ENCODE measurements around the gene SHLD3. TPM values are rescaled to one million over a fixed set of nuclear protein-coding genes. Genes with fewer than 3 reads are reported as not detected.

Gene SHLD3
- total RNA-seq, 1 experiment from 2014 or later, result 2.9 TPM

GRCh38 chr5:65612298-65612907 lies 12.4 kb upstream of the SHLD3 start:
- no peak overlapping the region for H2BK5ac ChIP-seq (ENCODE audit: insufficient read length, low read length)
- H2BK120ac ChIP-seq (ENCODE audit: low read depth, low read length, poor library complexity, severe bottlenecking), result no peak overlapping the region
- H3T11ph ChIP-seq (ENCODE audit: low read length), result no peak overlapping the region
- no peaks in the 10 kb centered on the region for H3K9me3 ChIP-seq (ENCODE audit: control insufficient read depth, low read depth, low read length)
- H3K27me3 ChIP-seq (ENCODE audit: insufficient read depth, low read length), result no peaks in the 10 kb centered on the region
- H2BK12ac ChIP-seq (ENCODE audit: insufficient read length, low read depth, low read length), result no peak overlapping the region
- Mint-ChIP-seq H3K9me3 (no peaks in the 10 kb centered on the region), H3K4me1 (no peaks in the 10 kb centered on the region), H3K27me3 (ENCODE audit: low read depth) (no peaks in the 10 kb centered on the region), H3K27ac (no peak overlapping the region), H3K36me3 (ENCODE audit: insufficient read depth in 1 of 3, low read depth in 3 of 3) (peaks cover 5 to 47% (median 34%) of the 10 kb centered on the region in 3 experiments; a peak in 6 of 7 replicates), H3K4me3 (no peak overlapping the region)
- H4K91ac ChIP-seq (ENCODE audit: insufficient read length, low read depth, low read length), result no peak overlapping the region
- no peak overlapping the region for H3K18ac ChIP-seq (ENCODE audit: insufficient read length, low read depth, low read length)
- H2BK20ac ChIP-seq (ENCODE audit: low read depth, low read length, poor library complexity, severe bottlenecking), result no peak overlapping the region
- H3K4me1 ChIP-seq (ENCODE audit: insufficient read depth, low read length), result no peaks in the 10 kb centered on the region
- no peak overlapping the region for H3K4me2 ChIP-seq (ENCODE audit: insufficient read depth, insufficient read length, low read length)
- H4K5ac ChIP-seq (ENCODE audit: insufficient read length, low read depth, low read length), result no peak overlapping the region
- no peaks in the 10 kb centered on the region for H4K20me1 ChIP-seq (ENCODE audit: control insufficient read depth, insufficient read depth, insufficient read length)
- no peak overlapping the region for H2AK5ac ChIP-seq (ENCODE audit: insufficient read length, low read length)
- no peak overlapping the region for H3K9ac ChIP-seq (ENCODE audit: extremely low read depth, insufficient read length, low read length)
- H2BK15ac ChIP-seq (ENCODE audit: low read depth, low read length), result no peak overlapping the region
- no peaks in the 10 kb centered on the region for H3K79me1 ChIP-seq (ENCODE audit: insufficient read depth, low read depth, low read length, poor library complexity, severe bottlenecking)
- H3K79me2 ChIP-seq (ENCODE audit: insufficient read depth, low read length), result no peaks in the 10 kb centered on the region
- H3K56ac ChIP-seq (ENCODE audit: insufficient read length, low read depth, low read length), result no peak overlapping the region
- H3K23ac ChIP-seq (ENCODE audit: insufficient read length, low read depth, low read length), result no peak overlapping the region
- TF ChIP-seq CTCF (conservative IDR thresholded peaks at IDR 0.05), result no peak
- H3K23me2 ChIP-seq (ENCODE audit: insufficient read length, low read depth, low read length, poor library complexity, severe bottlenecking), result no peaks in the 10 kb centered on the region
- no CpG with 5 or more reads among the region's 4 CpGs for WGBS (ENCODE audit: extremely low coverage, insufficient read length, low lambda C conversion rate)
- DNase-seq, result no peak
- H4K8ac ChIP-seq (replicated peaks; ENCODE audit: insufficient read length, low read depth, low read length), result no peak overlapping the region
- no peak overlapping the region for H3K14ac ChIP-seq (ENCODE audit: insufficient read depth, low read length)
- no peak overlapping the region for H2AFZ ChIP-seq (ENCODE audit: low read length)
- no peak overlapping the region for H3K4ac ChIP-seq (ENCODE audit: low read depth, low read length)
- H3K27ac ChIP-seq (ENCODE audit: insufficient read length, low read depth, low read length), result no peak overlapping the region
